Measurements from ENCODE around the gene CATSPER1.
A peak's percentile ranks its signal among the peaks of the same experiment; 100 is the strongest.
"Not testable (repeated sequence)": the region's sequence is repeated elsewhere in the genome, so short reads cannot be mapped to it uniquely, and the experiment has no call there.

Gene CATSPER1

GRCh38 chr11:66051766-66052663 lies 25.7 kb upstream of the CATSPER1 start, which contains the start of gene SF3B2:
SF3B2 (plus strand) TSS chr11:66052364; CDS start chr11:66052385, 21 bp downstream.
- peak; percentile 92 to 94 for DNase-seq (ENCODE audit: low read depth in 2 of 2)

GRCh38 chr11:66051371-66051765 lies 25.1 kb upstream of the CATSPER1 start:
- DNase-seq (ENCODE audit: low read depth in 2 of 2) = no peak

DNA sequence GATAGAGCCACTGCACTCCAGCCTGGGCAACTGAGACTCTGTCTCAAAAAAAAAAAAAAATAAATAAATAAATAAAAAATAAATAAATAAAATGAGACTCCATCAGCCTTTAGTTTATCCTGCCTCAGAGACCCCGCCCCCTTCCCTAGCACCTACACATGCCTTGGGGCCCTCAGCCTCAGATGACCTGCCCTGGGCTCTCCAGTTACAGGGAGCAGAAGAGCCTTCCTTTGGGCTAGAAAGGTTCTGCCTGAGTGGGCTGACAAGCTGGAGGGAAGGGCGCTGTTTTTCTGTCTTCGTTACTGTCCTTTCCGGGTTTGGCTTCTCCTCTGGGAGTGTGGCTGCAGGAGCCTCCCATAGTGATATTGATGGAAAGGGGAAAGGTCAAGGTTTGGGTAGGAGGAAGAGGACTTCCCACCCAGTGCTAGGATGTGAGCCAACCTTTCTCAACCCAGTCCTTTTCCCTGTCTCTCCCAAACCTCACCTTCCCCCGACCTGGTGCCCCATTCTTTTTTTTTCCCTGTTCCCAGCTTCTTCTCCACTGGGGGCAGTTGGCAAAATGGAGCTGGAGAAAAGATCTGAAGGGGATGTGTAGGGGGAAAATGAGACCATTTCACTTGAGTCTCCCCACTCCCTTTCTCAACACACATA lies 24.4 kb upstream of the CATSPER1 start:
- DNase-seq (ENCODE audit: low read depth in 2 of 2) = no peak

DNA sequence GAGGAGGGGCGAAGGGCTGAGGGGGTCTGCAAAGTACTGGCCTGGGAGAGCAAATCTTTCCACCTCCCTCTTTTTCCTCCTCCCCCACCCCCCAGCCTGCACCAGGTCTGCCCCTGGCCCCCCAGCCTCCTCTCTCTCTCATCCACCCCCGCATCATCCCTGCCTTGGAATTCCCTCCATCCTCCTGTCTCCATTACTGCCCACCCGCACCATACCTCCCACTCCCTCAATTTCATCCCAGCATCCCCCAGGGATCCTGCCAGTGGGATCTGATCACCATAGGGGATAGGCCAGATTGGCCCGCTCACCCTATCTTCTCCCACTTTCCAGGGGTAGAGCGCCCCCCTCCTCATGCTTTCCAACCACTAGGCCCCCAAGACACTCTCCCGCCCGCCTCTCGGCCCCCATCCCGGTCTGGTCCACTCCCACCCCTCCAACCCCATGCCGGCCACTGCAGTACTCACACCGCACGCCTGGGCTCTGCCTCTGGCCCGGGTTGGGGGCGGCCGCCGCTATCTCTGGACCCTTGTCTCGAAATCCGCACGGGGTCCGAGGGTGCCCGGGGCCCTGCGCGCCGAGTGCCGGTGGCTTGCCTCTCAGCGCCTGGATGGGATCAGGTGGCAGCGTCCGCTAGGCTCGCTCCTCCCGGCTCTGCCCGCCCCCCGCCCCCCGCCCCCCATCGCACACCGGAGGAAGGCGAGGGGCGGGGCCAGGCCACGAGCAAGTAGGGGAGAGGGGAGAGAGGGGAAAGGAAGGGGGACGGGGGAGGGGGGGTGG lies 22.5 kb upstream of the CATSPER1 start, which contains the start of gene GAL3ST3:
Gene GAL3ST3 (minus strand): TSS at position 615 of the 777 bp plus-strand sequence. CDS start 3,746 bp downstream, outside the sequence.
- DNase-seq (ENCODE audit: low read depth in 2 of 2) = no peak

GRCh38 chr11:66047541-66048365 lies 21.5 kb upstream of the CATSPER1 start:
- DNase-seq (ENCODE audit: low read depth in 2 of 2) = no peak

- DNase-seq (ENCODE audit: low read depth in 2 of 2) = no peak
Measured at GRCh38 chr11:66046901-66047300, 20.6 kb upstream of the CATSPER1 start.

DNA sequence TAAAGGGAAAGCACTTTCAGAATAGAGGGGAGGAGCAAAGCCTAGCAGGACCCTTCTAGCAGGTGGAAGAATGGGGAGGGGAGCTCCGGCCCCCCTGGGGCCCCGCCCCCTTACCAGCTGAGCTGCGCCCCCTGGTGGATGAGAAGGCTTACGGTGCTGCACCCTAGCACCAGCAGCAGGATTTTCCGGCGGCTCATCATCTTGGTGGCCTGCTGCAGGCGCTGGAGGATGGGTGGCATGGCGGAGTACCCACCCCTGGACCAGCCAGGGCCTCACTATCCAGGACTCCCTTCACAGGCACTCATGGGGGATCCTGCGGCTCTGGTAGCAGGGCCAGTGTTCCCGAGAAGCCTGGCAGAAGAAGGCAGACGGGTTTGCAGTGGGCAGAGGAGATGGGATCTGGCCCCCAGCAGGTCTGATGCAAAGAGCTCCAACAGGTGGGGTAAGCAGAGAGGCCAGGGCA lies 18.9 kb upstream of the CATSPER1 start:
- DNase-seq (ENCODE audit: low read depth in 2 of 2) = peak; percentile 68 to 76

- no peak for DNase-seq (ENCODE audit: low read depth in 2 of 2)
Measured at GRCh38 chr11:66044757-66045156, 18.5 kb upstream of the CATSPER1 start.

DNA sequence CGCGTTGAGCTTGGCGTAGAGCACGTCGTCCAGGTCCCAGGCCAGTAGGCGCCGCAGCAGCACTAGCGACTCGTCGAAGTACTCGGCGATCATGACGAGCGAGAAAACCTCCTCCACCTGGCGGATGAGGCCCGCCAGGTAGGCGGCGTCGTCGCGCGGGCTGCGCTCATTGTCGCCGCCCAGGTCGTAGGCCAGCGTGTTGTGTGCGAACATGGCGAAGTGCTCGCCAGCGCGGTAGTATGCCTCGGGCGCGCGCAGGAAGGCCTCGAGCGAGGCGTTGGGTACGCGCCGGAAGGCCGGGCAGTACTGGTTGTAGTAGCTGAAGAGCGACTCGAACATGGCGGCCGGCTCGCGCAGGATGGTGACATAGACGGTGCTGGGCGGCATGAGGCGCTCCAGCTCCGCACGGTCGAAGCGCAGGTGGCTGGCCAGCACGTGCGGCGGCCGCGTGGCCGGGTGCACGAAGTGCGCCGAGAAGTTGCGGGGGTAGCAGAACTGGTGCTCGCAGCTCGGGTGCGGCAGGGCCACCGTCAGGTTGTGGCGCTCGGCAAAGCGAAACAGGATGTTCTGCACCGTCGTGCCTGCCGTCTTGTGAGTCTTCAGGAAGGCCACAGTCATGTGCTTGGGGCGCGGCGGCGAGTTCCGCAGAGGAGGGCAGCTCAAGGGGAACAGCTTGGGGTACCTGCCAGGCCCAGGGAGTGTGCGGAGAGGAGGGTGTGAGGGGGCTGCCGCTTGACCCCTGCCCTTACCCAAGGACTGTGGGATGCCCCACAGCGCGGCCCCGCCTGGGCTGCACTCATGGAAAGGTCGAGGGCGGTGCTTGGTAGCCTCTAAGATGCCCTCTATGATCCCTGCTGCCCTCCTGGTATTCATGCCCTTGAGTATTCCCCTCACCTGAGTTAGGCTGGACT lies 17.0 kb upstream of the CATSPER1 start:
- no peak for DNase-seq (ENCODE audit: low read depth in 2 of 2)

DNA sequence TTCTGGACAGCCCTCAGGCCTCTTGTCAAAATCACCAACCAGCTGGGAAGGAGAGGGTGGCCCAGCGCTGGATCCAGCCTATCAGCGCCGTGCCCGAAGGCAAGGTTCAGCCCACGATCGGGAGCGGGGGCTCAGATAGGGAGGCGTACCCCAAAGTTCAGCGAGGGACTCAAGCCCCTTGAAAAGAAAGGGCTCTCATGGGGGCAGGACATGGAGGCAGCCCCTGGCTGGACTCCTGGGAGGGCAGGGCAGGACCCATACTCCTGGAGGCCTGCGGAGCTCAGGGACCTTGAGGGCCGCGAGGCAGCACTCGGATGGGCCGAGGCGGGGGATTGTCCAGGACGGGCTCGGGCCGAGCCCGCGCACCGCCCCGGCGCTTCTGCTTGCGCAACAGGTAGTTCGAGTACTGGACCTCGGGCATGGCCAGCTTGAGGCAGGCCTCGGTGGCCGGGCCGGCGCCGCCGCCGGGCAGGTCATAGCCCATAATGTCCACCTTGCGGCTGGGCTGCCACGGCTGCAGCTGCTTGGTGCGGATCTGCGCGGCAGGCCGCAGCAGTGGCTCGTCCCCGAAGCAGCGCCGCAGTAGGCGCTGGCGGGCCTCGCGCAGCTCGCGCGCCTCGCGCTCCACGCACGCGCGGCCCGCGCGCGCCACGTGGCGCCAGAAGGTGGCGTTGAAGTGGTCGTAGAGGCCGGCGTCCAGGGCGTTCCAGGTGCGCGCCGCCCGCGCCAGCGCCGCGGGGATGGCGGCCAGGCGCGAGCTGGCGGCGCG lies 16.1 kb upstream of the CATSPER1 start:
- no peak for DNase-seq (ENCODE audit: low read depth in 2 of 2)

DNA sequence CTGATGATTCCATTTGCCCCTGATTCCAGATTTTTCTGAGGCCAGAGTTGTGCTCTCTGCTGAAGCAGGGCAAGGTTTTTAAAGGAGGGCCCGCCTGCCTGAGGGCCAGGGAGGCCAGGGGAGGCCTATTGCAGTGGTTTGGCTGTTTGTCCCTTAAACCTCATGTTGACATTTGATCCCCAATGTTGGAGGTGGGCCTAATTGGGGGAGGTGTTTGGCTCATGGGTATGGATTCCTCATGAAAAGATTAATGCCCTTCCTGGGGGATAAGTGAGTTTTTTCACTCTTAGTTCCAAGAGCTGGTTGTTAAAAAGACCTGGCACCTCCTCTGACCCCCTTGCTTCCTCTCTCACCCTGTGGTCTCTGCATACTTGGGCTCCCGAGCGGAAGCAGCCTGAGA lies 13.5 kb upstream of the CATSPER1 start:
- DNase-seq (ENCODE audit: low read depth in 2 of 2) = no peak

GRCh38 chr11:66037327-66037726 lies 11.0 kb upstream of the CATSPER1 start:
- DNase-seq (ENCODE audit: low read depth in 2 of 2) = no peak

- DNase-seq (ENCODE audit: low read depth in 2 of 2) = no peak
Measured at GRCh38 chr11:66036334-66036710, 10.0 kb upstream of the CATSPER1 start.

- DNase-seq (ENCODE audit: low read depth in 2 of 2) = no peak
Measured at GRCh38 chr11:66035653-66036333, 9.5 kb upstream of the CATSPER1 start.

DNA sequence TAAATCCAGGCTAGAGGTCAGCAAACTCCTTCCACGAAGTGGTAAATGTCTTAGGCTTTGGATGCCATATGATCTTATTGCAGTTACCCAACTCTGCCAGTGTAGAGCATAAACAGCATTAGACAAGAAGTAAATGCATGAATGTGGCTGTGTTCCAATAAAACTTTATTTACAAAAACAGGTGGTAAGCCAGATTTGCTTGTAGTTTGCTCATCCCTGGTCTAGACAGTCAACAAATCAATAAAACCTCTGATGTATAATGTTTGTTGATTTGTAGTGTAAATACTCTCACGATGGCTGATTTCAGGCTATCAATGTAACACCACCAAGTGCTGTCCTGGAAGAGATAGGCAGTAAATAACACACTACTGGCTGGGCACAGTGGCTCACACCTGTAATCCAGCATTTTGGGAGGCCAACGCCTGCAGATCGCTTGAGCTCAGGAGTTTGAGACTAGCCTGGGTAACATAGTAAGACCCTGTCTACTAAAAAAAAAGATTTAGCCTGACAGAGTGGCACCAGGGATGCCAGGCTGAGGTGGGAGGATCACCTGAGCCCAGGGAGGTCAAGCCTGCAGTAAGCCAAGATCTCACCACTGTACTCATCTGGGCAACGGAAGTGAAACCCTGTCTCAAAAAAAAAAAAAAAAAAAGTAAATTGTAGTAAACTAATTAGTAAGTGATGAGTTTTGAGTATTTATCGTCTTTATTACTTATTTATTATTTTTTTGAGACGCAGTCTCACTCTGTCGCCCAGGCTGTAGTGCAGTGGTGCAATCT lies 6.9 kb upstream of the CATSPER1 start:
- DNase-seq (ENCODE audit: low read depth in 2 of 2) = no peak

- DNase-seq (ENCODE audit: low read depth in 2 of 2) = not testable (repeated sequence)
Measured at GRCh38 chr11:66023186-66023440, 3.2 kb downstream of the CATSPER1 start.

GRCh38 chr11:66022401-66023185 lies 3.7 kb downstream of the CATSPER1 start:
- DNase-seq (ENCODE audit: low read depth in 2 of 2) = peak; percentile 58 to 80

Measured in stimulated activated CD4-positive, alpha-beta T cell treated with anti-CD3 and anti-CD28 coated beads, Interleukin-12 subunit alpha, Interleukin-12 subunit beta, amount 100 ng/mL, for 24 hours (primary cell).